GM21390 (cell line): ENCODE data around the gene SPATA33.
"Not testable (repeated sequence)": the region's sequence is repeated elsewhere in the genome, so short reads cannot be mapped to it uniquely, and the experiment has no call there.

ENCODE experiments used
- ATAC-seq: cut with Tn5 transposase; IDR thresholded peaks from one replicate; pipeline ENCODE4 v1.9.1; 2021; ENCODE audit not compliant: unreplicated experiment

SPATA33 gene

GRCh38 chr16:89624777-89625761 is 32.6 kb upstream of the SPATA33 start:
- no peak for ATAC-seq

GRCh38 chr16:89629827-89630610 is 27.6 kb upstream of the SPATA33 start:
- ATAC-seq, result no peak

GRCh38 chr16:89633064-89633631 is 24.5 kb upstream of the SPATA33 start:
- ATAC-seq, result no peak

GRCh38 chr16:89634463-89635385 is 22.9 kb upstream of the SPATA33 start:
- not testable (repeated sequence) for ATAC-seq

- ATAC-seq, result no peak
Measured at GRCh38 chr16:89636663-89637062, 21.0 kb upstream of the SPATA33 start.

- no peak for ATAC-seq
Measured at GRCh38 chr16:89637379-89637778, 20.3 kb upstream of the SPATA33 start.

GRCh38 chr16:89638455-89638854 is 19.2 kb upstream of the SPATA33 start:
- ATAC-seq, result no peak

- no peak for ATAC-seq
Measured at GRCh38 chr16:89639385-89639784, 18.3 kb upstream of the SPATA33 start.

GRCh38 chr16:89641458-89642119 is 16.0 kb upstream of the SPATA33 start:
- no peak for ATAC-seq

GRCh38 chr16:89642574-89642973 is 15.1 kb upstream of the SPATA33 start:
- ATAC-seq, result no peak

GRCh38 chr16:89643769-89644300 is 13.8 kb upstream of the SPATA33 start:
- ATAC-seq, result no peak

- no peak for ATAC-seq
Measured at GRCh38 chr16:89645122-89645521, 12.5 kb upstream of the SPATA33 start.

- ATAC-seq, result no peak
Measured at GRCh38 chr16:89646270-89646669, 11.4 kb upstream of the SPATA33 start.

- no peak for ATAC-seq
Measured at GRCh38 chr16:89646906-89647305, 10.7 kb upstream of the SPATA33 start.

GRCh38 chr16:89651584-89651983 is 6.1 kb upstream of the SPATA33 start:
- no peak for ATAC-seq

GRCh38 chr16:89653656-89654295 is 3.9 kb upstream of the SPATA33 start:
- no peak for ATAC-seq

- no peak for ATAC-seq
Measured at GRCh38 chr16:89655062-89655643, 2.5 kb upstream of the SPATA33 start.

- ATAC-seq, result no peak
Measured at GRCh38 chr16:89656435-89657121, 1.1 kb upstream of the SPATA33 start.
